Embryonic facial prominence (tissue), 1 donor: ENCODE results near the gene SUGCT.
"Not testable (repeated sequence)": the region's sequence is repeated elsewhere in the genome, so short reads cannot be mapped to it uniquely, and the experiment has no call there.

Experiments used
- DNase-seq: peaks from one replicate; pipeline ENCODE4 v3.0.0-alpha.2; 2016; ENCODE audit errors: extremely low spot score

The SUGCT gene

DNA sequence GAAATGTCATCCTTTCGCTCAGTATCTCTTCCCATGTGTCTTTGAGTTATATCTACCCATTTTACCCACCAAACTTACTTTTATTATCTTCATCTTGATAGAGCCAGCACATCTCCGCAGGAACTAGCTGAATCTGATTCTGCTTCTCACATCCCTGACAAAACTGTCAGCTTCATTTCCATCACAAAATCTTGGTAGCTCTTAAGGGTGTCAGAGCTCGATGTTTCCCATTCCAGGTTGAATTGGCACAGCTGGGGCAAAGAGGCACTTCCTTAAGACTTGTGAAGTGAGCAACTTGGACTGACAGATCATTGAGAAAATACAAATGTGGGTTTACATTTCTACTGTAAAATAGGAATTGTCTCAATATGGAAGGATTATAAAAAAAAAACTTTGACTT is 434.5 kb downstream of the SUGCT start:
- no peak for DNase-seq

DNA sequence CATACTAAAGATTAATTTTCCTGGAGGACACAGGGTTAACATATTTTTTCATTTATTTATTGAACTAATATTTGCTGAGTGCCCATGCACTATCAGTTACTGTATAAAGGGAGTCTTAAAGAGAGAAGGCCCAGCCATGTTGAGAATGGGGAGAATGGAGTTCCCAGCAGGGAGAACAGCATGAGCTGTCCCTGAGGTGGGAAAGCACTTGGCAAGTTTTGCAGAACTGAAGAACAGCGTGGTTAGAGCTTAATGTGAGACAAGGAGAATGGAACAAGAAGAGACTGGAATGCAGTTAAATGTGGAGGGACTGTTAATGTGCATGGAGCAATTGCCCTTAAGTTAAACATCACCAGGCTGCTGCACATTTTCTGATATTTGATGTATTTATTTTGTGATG is 435.4 kb downstream of the SUGCT start:
- DNase-seq = no peak

DNA sequence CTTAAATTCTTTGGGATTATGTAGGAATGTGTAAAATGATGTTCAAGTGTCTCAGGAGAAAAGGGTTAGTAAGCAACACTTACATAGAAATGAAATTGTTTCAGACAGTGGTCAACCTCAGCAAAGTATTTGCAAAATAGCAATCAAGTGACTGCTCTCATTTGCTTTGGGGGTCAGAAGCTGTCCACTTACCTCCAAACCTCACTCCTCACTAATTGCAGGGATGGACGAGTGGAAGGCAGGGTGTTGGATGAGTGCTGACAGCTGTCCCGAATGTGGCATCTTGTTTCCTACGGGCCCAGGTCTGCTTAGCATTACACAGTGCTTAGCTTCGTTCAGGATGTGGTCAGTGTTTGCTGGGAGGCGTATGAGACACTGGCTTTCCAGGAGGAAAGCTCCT is 437.0 kb downstream of the SUGCT start:
- no peak for DNase-seq

DNA sequence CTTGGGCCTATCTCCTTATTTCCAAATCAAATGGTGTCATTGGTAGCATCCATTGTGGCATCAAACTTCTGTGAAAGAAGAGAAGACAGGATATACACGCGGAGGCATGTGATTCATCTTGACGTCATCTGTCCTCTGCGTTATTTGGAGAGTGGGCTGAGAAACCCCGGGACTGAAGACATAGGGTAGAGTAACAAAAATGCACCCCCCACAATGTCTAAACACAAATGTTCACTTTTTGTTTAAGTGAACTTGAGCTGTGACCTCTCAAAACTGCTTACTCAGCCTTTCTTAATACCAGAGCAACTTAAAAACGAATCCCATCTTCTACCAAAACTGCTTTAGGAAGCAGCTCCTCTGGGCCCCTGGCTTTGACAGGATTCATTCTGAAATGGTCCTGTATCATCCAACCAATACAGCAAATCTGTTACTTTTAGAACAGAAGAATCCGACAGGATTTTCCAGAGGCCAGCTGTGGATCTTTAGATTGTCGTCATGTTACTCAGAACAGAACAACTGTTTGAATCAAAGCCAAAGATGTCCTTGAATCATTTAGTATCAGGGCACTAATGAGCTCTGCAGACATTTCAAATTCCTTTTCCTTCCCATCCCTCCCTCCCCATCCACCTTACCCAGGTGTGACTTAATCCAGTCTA is 438.1 kb downstream of the SUGCT start:
- no peak for DNase-seq

DNA sequence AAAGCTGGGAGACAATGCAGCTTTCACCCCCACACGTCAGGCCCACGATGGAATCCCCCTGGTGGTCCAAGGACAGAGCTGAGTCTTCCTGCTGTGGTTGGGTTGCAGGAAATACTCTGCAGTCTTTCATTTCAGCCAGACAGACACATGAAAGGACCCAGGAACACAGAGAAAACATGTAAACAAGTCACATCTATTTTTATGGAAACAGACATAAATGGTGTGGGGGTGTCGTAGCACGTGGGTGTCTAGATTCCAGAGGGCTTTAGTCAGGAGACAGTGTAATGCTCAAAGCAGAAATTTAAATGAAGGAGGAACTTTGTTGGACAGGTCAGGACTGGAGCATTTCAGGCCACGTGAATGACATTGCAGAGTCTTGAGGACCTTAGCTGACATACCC is 444.6 kb downstream of the SUGCT start:
- no peak for DNase-seq

DNA sequence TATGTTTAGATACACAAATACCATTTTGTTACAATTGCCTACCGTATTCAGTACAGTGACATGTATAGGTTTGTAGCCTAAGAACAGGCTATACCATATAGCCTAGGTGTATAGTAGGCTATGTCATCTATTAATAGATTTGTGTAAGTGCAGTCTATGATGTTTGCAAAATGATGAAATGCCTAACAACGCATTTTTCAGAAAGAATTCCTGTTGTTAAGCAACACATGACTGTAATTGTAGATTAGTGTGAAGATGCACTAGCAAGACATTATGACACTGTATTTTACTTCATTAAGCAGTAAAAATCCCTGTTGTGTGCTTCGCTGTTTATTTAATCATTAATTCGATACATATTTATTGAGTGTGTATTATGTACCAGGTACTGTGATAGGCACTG is 446.0 kb downstream of the SUGCT start:
- DNase-seq = no peak

DNA sequence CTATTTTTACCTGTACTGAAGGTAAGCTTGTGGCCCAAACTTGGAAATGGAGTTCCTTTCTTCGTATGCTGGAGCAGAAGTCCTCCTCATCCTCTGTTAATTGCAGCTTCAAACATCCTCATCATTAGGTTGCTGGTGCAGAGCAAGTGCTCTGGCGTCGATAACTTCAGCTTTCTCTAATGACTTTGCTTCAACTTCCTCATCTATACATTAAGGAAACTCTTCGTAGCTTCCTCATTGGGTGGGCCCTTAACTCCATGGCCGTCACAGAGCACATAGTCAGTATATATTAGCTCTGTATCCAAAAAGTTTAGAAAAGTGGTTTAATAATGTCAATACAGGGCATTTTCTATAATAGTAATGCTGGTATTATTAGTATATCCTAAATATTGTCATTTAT is 447.7 kb downstream of the SUGCT start:
- DNase-seq = no peak

DNA sequence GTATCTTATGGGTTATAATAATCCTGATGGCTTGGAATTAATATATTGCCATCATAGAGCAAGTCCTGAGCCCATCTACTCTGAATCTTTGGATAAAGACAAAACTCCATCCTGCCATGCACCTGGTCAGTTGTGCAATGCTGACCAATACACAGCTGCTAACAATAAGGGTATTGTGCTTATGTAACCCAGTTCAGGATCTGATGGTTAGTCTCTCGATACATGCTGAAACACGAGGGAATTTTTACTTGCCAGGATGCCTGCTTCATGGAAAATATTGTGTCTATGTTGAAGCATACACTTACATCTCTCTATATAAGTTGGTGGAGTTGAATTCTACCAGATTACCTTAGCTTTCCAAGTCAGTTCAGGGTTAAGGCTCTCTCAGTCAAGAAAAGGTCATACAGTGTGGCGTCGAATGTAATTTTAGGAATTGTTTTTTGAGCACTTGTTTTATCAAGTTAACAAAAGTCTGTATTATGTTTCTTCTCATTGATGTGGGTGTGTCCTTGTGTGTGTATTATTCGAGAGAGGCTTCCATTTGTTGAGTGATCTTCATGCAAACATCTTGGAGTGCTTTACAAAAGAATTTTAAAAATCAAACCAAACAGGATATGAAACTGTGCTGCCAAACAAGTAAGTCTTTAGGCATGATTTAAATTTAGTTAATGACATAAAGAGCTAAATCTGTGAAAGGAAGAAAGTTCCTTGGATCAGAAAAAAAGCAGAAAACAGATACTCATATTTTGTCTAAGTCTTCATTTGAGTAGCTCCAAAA is 449.1 kb downstream of the SUGCT start:
- DNase-seq = no peak

DNA sequence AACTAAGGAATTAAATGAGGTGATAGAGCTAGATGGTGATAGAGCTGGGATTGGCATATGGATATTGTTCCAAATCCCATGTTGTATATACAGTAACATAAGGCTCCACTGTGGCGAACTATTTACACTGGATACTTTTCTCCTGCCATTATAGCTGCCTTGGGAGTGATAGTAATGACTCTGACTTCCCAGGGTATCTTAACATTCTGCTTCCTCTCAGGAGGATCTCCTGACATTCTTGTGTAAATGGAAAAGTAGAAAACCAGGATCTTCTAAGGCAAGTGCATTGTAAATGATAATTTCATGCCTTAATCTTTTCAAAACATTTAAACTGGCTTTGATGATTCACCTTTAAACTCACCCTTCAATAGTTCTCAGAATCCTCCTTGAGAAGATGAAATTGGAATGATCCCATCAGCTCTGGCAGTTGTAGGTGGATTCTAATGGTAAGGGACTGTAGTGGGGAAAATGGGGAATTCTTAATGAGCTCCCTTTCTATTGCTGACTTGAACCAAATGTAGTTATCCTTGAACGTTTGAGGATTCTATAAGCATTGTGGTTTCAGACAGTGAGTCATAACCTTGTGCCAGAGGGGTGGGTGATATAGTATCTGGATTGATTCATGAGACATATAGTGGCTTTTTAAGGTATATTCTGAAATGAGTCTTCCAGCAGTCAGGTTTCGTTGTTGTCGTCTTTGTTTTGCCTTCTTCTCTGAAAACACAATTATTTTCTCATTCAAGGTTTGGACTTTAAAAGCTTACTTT is 450.0 kb downstream of the SUGCT start:
- no peak for DNase-seq

DNA sequence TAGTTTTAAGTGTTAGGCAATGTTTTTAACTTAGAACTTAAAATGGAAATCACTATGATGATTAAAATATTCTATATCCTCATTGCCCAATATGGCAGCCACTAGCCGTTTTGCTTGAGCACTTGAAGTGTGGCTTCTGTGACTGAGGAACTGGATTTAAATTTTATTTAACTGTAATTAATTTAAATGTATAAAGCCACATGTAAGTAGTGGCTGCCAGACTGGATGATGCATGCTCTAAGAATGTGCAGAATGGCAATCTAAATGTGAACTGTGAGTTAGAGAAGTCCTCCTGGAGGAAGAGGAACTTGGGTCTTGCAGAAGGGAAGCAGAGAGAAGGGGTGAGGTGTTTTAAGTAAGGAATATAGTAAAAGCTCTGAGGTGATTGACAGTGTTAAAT is 451.4 kb downstream of the SUGCT start:
- DNase-seq = no peak

DNA sequence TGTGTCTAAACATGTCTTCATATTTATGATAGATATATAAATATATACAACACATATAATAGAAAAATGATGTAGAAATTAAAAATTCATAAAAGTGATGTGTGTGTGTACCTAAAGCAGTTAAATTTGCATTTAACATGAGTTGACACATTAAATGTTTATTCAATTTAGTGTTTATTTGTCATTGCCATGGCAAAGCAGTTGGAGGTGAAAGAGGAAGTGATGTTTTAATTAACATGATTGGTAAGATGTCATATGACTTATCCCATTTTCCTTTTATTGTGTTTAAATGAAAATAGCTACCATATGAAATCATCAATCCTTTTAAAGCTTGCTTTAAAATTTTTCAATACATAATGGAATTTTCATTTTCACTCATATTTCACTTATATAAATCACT is 452.6 kb downstream of the SUGCT start:
- DNase-seq = no peak

DNA sequence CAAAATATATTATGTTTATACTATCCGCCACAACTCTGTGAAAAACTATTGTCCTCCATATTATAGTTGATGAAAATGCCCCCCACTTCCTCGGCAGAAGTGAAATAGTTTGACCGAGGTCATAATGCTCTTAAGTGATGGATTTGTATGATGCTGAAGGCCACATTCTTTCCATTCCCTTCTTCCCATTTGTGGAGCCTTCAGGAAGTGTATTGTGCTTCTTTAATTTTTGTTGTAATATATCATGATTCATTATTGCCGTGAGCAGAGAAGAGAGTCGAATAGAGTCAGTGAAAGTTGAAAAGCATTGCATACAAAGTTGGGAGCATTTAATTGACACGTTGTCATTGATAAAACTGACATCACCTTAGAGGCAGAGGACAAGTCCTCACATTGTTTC is 460.3 kb downstream of the SUGCT start:
- no peak for DNase-seq

DNA sequence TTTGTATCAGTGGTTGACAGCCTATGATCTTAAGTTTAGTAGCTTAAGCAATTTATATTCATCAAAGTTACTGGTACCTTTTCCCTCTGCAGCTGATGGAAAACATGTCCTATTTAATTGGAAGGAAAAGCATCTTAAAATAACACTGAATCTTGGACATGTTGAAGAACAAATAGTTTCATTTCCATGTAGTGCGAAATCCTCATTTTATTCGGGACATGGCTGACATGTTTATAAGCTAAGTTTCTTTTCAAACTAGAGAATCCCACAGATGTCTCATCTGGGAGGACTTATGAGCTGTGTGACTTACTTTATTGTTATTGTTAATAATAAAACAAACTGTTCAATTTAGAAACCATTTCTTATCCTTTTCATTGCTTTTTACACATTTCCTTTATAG is 461.0 kb downstream of the SUGCT start:
- DNase-seq = no peak

DNA sequence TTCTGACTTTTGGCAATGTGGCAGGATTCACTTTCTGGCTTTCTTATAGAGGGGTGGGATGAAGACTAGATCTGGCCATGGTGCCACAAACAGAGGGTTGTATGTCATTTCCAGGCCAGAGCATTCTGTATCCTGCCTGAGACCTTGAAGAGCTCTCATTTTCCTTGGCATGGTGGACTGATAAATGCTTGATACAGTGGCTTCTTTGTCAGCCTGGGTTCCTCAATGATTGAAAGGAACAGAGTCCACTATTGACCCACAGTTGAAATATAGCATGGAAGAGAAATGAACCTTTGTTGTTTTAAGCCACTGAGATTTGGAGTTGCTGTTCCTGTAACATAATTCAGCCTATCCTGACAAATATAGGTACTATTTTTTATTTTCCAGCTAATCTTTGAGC is 462.7 kb downstream of the SUGCT start:
- no peak for DNase-seq

DNA sequence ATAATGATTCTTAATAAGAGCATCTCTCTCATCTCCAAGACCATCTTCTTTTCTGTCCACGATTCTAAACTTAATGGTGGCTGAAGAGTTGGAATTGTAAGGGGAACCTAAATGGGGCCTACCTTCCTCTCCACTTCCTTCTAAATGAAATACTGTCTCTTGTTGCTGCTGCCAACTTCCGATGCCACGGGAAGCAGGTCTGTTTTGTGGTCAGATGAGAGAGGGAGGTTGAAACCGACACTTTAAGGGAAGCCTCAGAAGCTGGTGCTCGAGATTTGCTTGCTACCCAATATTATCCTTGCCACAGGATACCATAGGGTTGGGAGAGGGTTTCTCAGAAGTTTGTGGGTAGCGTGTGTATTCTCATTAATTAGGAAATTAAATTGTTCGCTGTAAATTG is 464.1 kb downstream of the SUGCT start:
- no peak for DNase-seq

DNA sequence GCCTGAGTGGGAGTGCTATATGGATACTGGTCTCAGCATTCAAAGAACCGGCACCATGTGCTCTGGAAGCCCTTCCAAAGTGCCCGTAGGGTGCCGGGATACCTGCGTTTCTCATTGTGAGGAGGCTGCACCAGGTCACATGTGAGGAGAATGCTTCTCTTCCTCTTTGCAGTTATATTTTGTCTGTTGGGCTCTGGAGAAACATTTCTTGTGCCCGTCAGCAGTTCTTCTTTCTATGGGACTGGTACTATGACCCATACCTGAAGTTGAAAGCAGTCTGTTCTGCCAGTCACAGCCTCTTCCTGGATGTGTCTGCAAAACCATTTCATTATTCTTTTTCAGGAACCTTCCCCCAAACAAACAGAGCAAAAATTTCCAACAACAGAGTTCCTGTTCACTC is 465.0 kb downstream of the SUGCT start:
- DNase-seq = no peak

DNA sequence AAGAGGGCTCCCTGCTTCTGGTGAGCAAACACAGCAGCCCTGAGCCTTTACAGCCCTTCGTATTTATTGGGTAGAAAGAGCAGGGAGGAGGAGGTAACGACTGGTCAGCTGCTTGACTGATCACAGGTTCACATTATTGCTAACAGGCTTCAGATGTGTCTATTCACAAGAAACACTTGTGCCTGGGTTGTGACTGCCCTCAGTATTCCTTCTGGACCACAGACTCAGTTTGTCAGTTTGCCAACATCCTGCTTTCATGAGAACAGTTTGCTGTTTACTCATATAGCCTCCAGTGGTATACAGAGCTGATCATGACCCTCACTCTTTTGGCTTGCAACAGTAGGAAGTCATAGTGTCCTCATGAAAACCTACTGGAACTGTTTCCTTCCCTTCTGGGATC is 467.5 kb downstream of the SUGCT start:
- not testable (repeated sequence) for DNase-seq

DNA sequence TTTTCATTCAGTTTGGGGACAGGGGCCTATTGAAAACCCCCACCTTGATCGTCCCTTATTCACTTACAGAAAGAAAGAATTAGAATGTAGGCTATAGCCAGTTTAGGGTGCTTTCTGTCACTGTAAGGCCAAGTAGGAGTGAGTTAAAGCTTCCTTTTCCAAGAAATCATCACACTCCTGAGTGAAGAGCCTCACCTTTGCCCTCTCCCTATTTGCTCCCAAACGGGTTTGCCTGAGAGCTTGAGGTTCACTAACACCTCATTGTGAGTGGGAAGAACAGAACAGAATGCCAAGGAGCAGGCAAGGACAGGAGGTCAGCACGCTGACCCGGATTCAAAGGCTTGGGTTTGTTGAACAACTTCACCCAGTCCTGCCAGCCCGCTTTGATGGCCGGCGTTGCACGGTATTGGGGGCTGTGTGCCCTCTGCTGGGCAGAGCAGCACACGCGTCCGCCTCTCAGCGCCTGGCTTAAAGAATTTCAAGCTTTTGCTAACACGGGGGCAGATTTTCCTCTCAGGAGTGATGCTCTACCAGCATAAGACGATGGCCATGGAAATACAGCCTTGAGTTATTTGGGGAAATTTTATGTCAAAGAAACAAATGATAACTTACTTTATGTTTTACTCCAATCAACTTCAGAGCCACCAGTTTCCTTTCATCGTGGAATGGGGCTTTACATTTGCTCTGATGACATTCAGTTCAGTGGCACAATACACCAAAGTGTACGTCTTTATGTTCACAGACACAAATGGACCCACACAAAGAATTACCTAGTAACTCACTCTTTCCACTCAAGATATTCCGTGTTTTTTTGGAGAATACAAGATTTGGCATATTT is 470.0 kb downstream of the SUGCT start:
- no peak for DNase-seq

DNA sequence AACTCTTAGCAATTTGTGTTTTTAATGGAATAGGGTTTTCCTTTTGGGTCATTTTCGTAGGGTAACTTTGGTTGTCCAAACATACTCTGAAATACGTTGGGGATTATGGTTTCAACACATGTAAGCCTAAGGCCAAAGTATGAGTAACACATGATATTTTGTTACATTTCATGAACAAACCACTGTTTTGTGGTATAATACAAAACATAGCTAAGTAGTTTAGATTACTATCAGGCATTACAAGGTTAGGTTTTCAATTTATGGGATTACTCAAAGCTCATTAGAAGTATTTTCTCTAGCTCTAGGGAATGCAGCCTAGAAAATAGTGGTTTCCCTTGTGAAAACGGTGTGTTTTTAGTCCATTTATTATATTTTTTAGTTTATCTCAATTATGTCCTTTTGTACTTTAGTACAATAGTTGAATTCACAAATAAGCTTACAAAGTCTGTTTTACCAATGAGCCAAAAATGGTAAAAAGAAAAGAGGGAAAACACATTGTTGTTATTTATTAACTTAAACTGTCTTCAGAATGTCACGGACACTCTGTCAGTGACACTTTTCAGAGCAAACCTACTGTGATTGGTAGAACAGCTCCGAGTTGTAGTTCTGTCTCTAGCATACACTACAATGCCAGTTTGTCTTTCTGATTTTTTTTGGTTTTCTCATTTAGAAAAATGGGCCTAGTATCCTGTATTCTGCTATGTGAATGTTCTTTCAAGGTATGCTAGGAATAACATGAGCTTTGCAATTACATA is 473.7 kb downstream of the SUGCT start:
- DNase-seq = no peak

DNA sequence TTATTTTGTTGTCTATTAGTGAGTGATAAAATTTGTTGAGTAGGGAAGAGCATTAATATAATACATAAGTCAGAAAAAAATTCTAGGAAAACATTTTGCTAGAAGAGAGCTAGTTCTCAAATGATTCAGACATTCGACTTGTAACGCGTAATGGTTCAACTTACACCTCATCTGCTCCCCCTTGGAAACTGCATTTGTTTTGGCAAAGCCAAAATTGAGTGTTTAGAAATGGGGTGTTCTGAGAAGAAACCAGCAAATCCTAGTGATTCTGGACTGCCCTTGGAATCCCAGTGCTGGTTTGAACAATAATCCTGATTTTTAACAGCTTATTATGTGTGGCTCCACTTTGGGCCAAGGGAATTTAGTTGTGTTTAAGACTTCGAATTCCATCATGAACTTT is 475.7 kb downstream of the SUGCT start:
- DNase-seq = no peak
